ENCODE results near the gene SLC25A14.

SLC25A14 gene

DNA sequence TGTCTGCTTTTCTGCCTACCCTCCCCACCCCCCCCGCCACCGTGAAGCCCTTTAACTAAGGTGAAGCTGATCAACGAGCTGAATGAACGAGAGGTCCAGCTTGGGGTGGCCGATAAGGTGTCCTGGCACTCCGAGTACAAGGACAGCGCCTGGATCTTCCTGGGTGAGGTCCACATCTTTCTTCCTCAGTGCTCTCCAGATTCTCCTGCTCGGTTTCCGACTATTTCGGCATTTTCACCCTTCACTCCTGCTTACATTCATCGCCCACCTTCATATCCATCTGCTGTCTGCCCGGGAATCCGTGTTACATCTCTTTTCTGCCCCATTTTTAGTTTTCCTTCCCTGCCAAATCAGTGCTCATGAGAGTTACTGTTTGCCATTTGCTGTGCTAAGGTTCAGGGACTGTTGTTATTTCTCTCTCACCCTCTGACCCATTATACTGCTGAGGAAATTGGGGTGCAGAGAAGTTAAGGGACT, 62.5 kb downstream of the SLC25A14 start:
- TF ChIP-seq, protein P1, sequence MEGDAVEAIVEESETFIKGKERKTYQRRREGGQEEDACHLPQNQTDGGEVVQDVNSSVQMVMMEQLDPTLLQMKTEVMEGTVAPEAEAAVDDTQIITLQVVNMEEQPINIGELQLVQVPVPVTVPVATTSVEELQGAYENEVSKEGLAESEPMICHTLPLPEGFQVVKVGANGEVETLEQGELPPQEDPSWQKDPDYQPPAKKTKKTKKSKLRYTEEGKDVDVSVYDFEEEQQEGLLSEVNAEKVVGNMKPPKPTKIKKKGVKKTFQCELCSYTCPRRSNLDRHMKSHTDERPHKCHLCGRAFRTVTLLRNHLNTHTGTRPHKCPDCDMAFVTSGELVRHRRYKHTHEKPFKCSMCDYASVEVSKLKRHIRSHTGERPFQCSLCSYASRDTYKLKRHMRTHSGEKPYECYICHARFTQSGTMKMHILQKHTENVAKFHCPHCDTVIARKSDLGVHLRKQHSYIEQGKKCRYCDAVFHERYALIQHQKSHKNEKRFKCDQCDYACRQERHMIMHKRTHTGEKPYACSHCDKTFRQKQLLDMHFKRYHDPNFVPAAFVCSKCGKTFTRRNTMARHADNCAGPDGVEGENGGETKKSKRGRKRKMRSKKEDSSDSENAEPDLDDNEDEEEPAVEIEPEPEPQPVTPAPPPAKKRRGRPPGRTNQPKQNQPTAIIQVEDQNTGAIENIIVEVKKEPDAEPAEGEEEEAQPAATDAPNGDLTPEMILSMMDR (conservative IDR thresholded peaks at IDR 0.05; ENCODE audit: control insufficient read depth, insufficient read depth, low read depth, low read length): no peak

DNA sequence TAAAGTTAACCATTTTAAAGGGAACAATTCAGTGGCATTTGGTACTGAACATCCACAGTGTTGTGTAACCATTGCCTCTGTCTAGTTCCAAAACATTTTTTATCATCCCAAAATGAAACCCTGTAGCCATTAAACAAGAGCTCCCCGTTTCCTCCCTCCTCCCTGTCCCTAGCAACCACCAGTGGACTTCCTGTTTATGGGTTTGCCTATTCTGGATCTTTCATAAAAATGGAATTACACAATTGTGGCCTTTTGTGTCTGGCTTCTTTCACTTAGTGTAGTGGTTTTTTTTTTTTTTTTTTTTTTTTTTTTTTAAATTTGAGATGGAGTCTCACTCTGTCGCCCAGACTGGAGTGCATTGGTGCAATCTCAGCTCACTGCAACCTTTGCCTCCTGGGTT, 73.7 kb downstream of the SLC25A14 start:
- H3K4me3 ChIP-seq (ENCODE audit: control insufficient read depth, low read depth, low read length): no peak overlapping the region
- TF ChIP-seq, protein P1 (conservative IDR thresholded peaks at IDR 0.05; ENCODE audit: control insufficient read depth, insufficient read depth, low read depth, low read length): no peak

More for the DNA sequence above, 62.5 kb downstream of the SLC25A14 start:
- peak overlapping the region; percentile 74 for H3K4me3 ChIP-seq (ENCODE audit: control insufficient read depth, low read depth, low read length)
- no peak for DNase-seq (ENCODE audit: low read depth)

GRCh38 chrX:130414800-130415199, 75.1 kb downstream of the SLC25A14 start:
- no peak overlapping the region for H3K4me3 ChIP-seq (ENCODE audit: control insufficient read depth, low read depth, low read length)
- TF ChIP-seq, protein P1 (conservative IDR thresholded peaks at IDR 0.05; ENCODE audit: control insufficient read depth, insufficient read depth, low read depth, low read length): no peak
- DNase-seq (ENCODE audit: low read depth): no peak

More for the DNA sequence above, 73.7 kb downstream of the SLC25A14 start:
- peak; percentile 8 for DNase-seq (ENCODE audit: low read depth)

GRCh38 chrX:130415201-130415600, 75.5 kb downstream of the SLC25A14 start:
- TF ChIP-seq, protein P1 (conservative IDR thresholded peaks at IDR 0.05; ENCODE audit: control insufficient read depth, insufficient read depth, low read depth, low read length): no peak

GRCh38 chrX:130416785-130417184, 77.1 kb downstream of the SLC25A14 start:
- no peak overlapping the region for H3K4me3 ChIP-seq (ENCODE audit: control insufficient read depth, low read depth, low read length)
- no peak for DNase-seq (ENCODE audit: low read depth)
- TF ChIP-seq, protein P1 (conservative IDR thresholded peaks at IDR 0.05; ENCODE audit: control insufficient read depth, insufficient read depth, low read depth, low read length): no peak

More at GRCh38 chrX:130415201-130415600, 75.5 kb downstream of the SLC25A14 start:
- DNase-seq (ENCODE audit: low read depth): no peak
- H3K4me3 ChIP-seq (ENCODE audit: control insufficient read depth, low read depth, low read length): no peak overlapping the region

GRCh38 chrX:130418066-130418465, 78.3 kb downstream of the SLC25A14 start:
- no peak for DNase-seq (ENCODE audit: low read depth)
- TF ChIP-seq, protein P1 (conservative IDR thresholded peaks at IDR 0.05; ENCODE audit: control insufficient read depth, insufficient read depth, low read depth, low read length): no peak
- no peak overlapping the region for H3K4me3 ChIP-seq (ENCODE audit: control insufficient read depth, low read depth, low read length)

- H3K4me3 ChIP-seq (ENCODE audit: control insufficient read depth, low read depth, low read length): no peak overlapping the region
- no peak for DNase-seq (ENCODE audit: low read depth)
- TF ChIP-seq, protein P1 (conservative IDR thresholded peaks at IDR 0.05; ENCODE audit: control insufficient read depth, insufficient read depth, low read depth, low read length): no peak
Measured at GRCh38 chrX:130418740-130419139, 79.0 kb downstream of the SLC25A14 start.

All from fibroblast of mammary gland (primary cell).